GM23338 (cell line): ENCODE measurements around the gene CAMTA1. TPM values are rescaled to one million over a fixed set of nuclear protein-coding genes. Genes with fewer than 3 reads are reported as not detected.

Source experiments
- ATAC-seq: fragments of 200-7000 bp; cut with Tn5 transposase; 3 replicates; pipeline ENCODE4 v1.9.1; 2020
- DNase-seq: peaks from one replicate; pipeline ENCODE4 v3.0.0-alpha.2; 2015; ENCODE audit warnings: low spot score
- H2AFZ ChIP-seq: fragments of 200-600 bp; sonication (generic); 2 replicates; pipeline ENCODE4 v1.8.0; 2016; ENCODE audit warnings: antibody characterized with exemption, mild to moderate bottlenecking, moderate library complexity
- H3F3A ChIP-seq: fragments of 200-600 bp; sonication (generic); replicated peaks from 2 replicates; pipeline ENCODE4 v1.8.0; 2017; ENCODE audit warnings: antibody characterized with exemption, mixed run types, low read depth
- H3K27ac ChIP-seq: fragments of 200-600 bp; sonication (generic); 2 replicates; pipeline ENCODE4 v1.6.1; 2016; ENCODE audit warnings: low read depth
- H3K27me3 ChIP-seq: fragments of 200-600 bp; sonication (generic); 2 replicates; pipeline ENCODE4 v1.8.0; 2016; ENCODE audit warnings: mild to moderate bottlenecking, mixed run types, moderate library complexity; ENCODE audit not compliant: insufficient read depth
- H3K36me3 ChIP-seq: fragments of 200-600 bp; sonication (generic); 2 replicates; pipeline ENCODE4 v1.8.0; 2016; ENCODE audit warnings: mild to moderate bottlenecking; ENCODE audit not compliant: insufficient read depth
- H3K4me1 ChIP-seq: fragments of 200-600 bp; sonication (generic); 2 replicates; pipeline ENCODE4 v1.8.0; 2016; ENCODE audit warnings: mild to moderate bottlenecking, moderate library complexity; ENCODE audit not compliant: insufficient read depth
- H3K4me2 ChIP-seq: fragments of 200-600 bp; sonication (generic); 2 replicates; pipeline ENCODE4 v1.7.1; 2017; ENCODE audit warnings: mixed run types
- H3K4me3 ChIP-seq: fragments of 200-600 bp; sonication (generic); 2 replicates; pipeline ENCODE4 v1.6.1; 2016; ENCODE audit warnings: mixed run types
- H3K79me2 ChIP-seq: fragments of 200-600 bp; sonication (generic); replicated peaks from 2 replicates; pipeline ENCODE4 v1.8.0; 2017; ENCODE audit warnings: mild to moderate bottlenecking; ENCODE audit not compliant: insufficient read depth
- H3K9me2 ChIP-seq: fragments of 200-600 bp; sonication (generic); 2 replicates; pipeline ENCODE4 v1.8.0; 2017; ENCODE audit not compliant: insufficient read depth
- H4K20me1 ChIP-seq: fragments of 200-600 bp; sonication (generic); replicated peaks from 2 replicates; pipeline ENCODE4 v1.8.0; 2017; ENCODE audit warnings: mild to moderate bottlenecking; ENCODE audit not compliant: insufficient read depth
- H3K27ac Mint-ChIP-seq: 2 replicates; pipeline ENCODE4 v1.8.0; 2020; ENCODE audit warnings: inconsistent platforms, mild to moderate bottlenecking, moderate library complexity, mixed read lengths
- H3K27me3 Mint-ChIP-seq: 3 replicates; pipeline ENCODE4 v1.8.0; 2022; ENCODE audit warnings: low read depth, mild to moderate bottlenecking, moderate library complexity, mixed read lengths, inconsistent platforms; ENCODE audit not compliant: insufficient read depth, poor library complexity
- H3K36me3 Mint-ChIP-seq: 3 replicates; pipeline ENCODE4 v1.8.0; 2021; ENCODE audit warnings: low read depth, mild to moderate bottlenecking, inconsistent platforms, moderate library complexity, mixed read lengths
- H3K4me1 Mint-ChIP-seq: 3 replicates; pipeline ENCODE4 v1.8.0; 2020; ENCODE audit warnings: mild to moderate bottlenecking, inconsistent platforms, mixed read lengths
- H3K4me3 Mint-ChIP-seq: 3 replicates; pipeline ENCODE4 v1.8.0; 2021; ENCODE audit warnings: moderate library complexity, mild to moderate bottlenecking, inconsistent platforms, mixed read lengths
- H3K9me3 Mint-ChIP-seq: 3 replicates; pipeline ENCODE4 v1.8.0; 2020; ENCODE audit warnings: moderate library complexity, mild to moderate bottlenecking, inconsistent platforms, mixed read lengths
- CREB1 ChIP-seq: fragments of 250-450 bp; sonication (Bioruptor Pico); IDR thresholded peaks from 2 replicates; pipeline ENCODE4 v1.5.0; 2020; ENCODE audit warnings: low read depth, mild to moderate bottlenecking, moderate library complexity
- EZH2 ChIP-seq: fragments of 200-600 bp; sonication (generic); IDR thresholded peaks from one replicate; pipeline ENCODE4 v1.8.0; 2017; ENCODE audit warnings: antibody characterized with exemption, mild to moderate bottlenecking, low read depth; ENCODE audit not compliant: unreplicated experiment
- EZH2phosphoT487 ChIP-seq: fragments of 200-600 bp; sonication (generic); IDR thresholded peaks from one replicate; pipeline ENCODE4 v1.8.1; 2018; ENCODE audit warnings: antibody characterized with exemption; ENCODE audit not compliant: unreplicated experiment
- JUNB ChIP-seq: IDR thresholded peaks from one replicate; pipeline ENCODE4 v1.6.1; 2016; ENCODE audit warnings: antibody characterized with exemption; ENCODE audit not compliant: unreplicated experiment
- NANOG ChIP-seq: IDR thresholded peaks from 2 replicates; pipeline ENCODE4 v1.6.1; 2016; ENCODE audit warnings: antibody characterized with exemption, borderline replicate concordance
- POLR2AphosphoS5 ChIP-seq: IDR thresholded peaks from 2 replicates; pipeline ENCODE4 v1.6.1; 2016; ENCODE audit warnings: antibody characterized with exemption, low read depth
- STAT1 ChIP-seq: IDR thresholded peaks from one replicate; pipeline ENCODE4 v1.6.1; 2016; ENCODE audit warnings: antibody characterized with exemption; ENCODE audit not compliant: unreplicated experiment
- ZNF114 ChIP-seq: fragments of 250-450 bp; sonication (Bioruptor Pico); IDR thresholded peaks from 2 replicates; pipeline ENCODE4 v1.5.0; 2020; ENCODE audit warnings: mild to moderate bottlenecking, moderate library complexity
- ZNF331 ChIP-seq: fragments of 250-450 bp; sonication (Bioruptor Pico); IDR thresholded peaks from 2 replicates; pipeline ENCODE4 v1.5.0; 2020; ENCODE audit warnings: low read depth, mild to moderate bottlenecking, moderate library complexity
- polyA plus RNA-seq: library from polyadenylated mRNA; unstranded; fragments of >200 nt; fragmentation: Nextera tagmentation; extraction: Ambion mirVana; gene quantifications from 2 replicates; pipeline ENCODE4 v1.2.1, GENCODE V29; 2016
- total RNA-seq: library from RNA; depleted of rRNA; stranded (reverse); fragments of >200 nt; shearing (Covaris generic); gene quantifications from 2 replicates; pipeline ENCODE4 v1.2.3, GENCODE V29; 2014
- TF ChIP-seq, protein P1 (sequence below): IDR thresholded peaks from 2 replicates; pipeline ENCODE4 v1.6.1; 2016; ENCODE audit warnings: antibody characterized with exemption
- TF ChIP-seq, protein P2 (sequence below): fragments of 250-450 bp; sonication (Bioruptor Pico); IDR thresholded peaks from 2 replicates; pipeline ENCODE4 v1.5.0; 2020; ENCODE audit warnings: mild to moderate bottlenecking, moderate library complexity
- TF ChIP-seq, protein P3 (sequence below): IDR thresholded peaks from one replicate; pipeline ENCODE4 v1.6.1; 2018; ENCODE audit warnings: antibody characterized with exemption; ENCODE audit not compliant: unreplicated experiment
- TF ChIP-seq, protein P4 (sequence below), 2 experiments: fragments of 200-600 bp in 1 of 2; sonication (generic) in 1 of 2; conservative IDR thresholded peaks; 2 replicates each; pipeline versions ENCODE4 v1.5.1 to v1.6.1; 2016 to 2017; ENCODE audit warnings: antibody characterized with exemption in 2 of 2, low read depth in 2 of 2, mild to moderate bottlenecking in 2 of 2, moderate library complexity in 1 of 2

CAMTA1 gene
- total and polyA plus RNA-seq, 2 experiments from 2014 or later, result 115 to 519 TPM

DNA sequence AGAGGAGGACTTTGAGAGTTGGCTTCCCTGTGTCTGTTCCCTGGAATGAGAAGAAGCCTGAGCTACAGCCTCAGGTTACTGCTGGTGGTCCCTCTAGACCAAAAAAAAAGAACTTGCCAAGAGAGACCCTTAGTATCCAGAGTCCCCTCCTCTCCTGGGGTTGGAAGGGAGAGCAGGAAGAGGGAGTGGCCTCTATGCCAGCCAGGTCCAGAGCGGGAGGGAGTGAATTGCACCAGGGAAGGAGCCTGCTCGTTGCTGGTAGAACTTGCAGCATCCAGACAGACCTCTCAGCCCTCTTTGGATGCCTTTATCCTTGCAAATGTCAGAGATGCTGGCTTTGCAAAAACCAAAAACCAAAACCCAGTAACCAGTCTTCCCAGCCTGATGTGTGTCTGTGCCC is 494.5 kb downstream of the CAMTA1 start:
- Histone ChIP-seq H3F3A (no peaks in the 10 kb centered on the region), H3K4me1 (peaks cover 14% of the 10 kb centered on the region), H2AFZ (0 out of 2 replicates have a peak overlapping the region, but pooled peaks have one; percentile 38), H4K20me1 (no peaks in the 10 kb centered on the region), H3K9me2 (no peaks in the 10 kb centered on the region; the same call in 1 of the 2 replicates), H3K4me2 (peak overlapping the region; percentile 21; the same call in 1 of the 2 replicates), H3K27me3 (no peaks in the 10 kb centered on the region), H3K79me2 (no peaks in the 10 kb centered on the region), H3K36me3 (no peaks in the 10 kb centered on the region), H3K27ac (no peak overlapping the region), H3K4me3 (no peak overlapping the region)
- DNase-seq (no peak), ATAC-seq (peak; percentile 49)
- Mint-ChIP-seq H3K4me3 (no peak overlapping the region), H3K27ac (no peak overlapping the region), H3K9me3 (no peaks in the 10 kb centered on the region; the same call in 1 of the 3 replicates), H3K27me3 (peaks cover 6% of the 10 kb centered on the region), H3K4me1 (peaks cover 38% of the 10 kb centered on the region), H3K36me3 (no peaks in the 10 kb centered on the region)
- TF ChIP-seq, protein P1, sequence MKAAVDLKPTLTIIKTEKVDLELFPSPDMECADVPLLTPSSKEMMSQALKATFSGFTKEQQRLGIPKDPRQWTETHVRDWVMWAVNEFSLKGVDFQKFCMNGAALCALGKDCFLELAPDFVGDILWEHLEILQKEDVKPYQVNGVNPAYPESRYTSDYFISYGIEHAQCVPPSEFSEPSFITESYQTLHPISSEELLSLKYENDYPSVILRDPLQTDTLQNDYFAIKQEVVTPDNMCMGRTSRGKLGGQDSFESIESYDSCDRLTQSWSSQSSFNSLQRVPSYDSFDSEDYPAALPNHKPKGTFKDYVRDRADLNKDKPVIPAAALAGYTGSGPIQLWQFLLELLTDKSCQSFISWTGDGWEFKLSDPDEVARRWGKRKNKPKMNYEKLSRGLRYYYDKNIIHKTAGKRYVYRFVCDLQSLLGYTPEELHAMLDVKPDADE, result no peak
- TF ChIP-seq, protein P2, sequence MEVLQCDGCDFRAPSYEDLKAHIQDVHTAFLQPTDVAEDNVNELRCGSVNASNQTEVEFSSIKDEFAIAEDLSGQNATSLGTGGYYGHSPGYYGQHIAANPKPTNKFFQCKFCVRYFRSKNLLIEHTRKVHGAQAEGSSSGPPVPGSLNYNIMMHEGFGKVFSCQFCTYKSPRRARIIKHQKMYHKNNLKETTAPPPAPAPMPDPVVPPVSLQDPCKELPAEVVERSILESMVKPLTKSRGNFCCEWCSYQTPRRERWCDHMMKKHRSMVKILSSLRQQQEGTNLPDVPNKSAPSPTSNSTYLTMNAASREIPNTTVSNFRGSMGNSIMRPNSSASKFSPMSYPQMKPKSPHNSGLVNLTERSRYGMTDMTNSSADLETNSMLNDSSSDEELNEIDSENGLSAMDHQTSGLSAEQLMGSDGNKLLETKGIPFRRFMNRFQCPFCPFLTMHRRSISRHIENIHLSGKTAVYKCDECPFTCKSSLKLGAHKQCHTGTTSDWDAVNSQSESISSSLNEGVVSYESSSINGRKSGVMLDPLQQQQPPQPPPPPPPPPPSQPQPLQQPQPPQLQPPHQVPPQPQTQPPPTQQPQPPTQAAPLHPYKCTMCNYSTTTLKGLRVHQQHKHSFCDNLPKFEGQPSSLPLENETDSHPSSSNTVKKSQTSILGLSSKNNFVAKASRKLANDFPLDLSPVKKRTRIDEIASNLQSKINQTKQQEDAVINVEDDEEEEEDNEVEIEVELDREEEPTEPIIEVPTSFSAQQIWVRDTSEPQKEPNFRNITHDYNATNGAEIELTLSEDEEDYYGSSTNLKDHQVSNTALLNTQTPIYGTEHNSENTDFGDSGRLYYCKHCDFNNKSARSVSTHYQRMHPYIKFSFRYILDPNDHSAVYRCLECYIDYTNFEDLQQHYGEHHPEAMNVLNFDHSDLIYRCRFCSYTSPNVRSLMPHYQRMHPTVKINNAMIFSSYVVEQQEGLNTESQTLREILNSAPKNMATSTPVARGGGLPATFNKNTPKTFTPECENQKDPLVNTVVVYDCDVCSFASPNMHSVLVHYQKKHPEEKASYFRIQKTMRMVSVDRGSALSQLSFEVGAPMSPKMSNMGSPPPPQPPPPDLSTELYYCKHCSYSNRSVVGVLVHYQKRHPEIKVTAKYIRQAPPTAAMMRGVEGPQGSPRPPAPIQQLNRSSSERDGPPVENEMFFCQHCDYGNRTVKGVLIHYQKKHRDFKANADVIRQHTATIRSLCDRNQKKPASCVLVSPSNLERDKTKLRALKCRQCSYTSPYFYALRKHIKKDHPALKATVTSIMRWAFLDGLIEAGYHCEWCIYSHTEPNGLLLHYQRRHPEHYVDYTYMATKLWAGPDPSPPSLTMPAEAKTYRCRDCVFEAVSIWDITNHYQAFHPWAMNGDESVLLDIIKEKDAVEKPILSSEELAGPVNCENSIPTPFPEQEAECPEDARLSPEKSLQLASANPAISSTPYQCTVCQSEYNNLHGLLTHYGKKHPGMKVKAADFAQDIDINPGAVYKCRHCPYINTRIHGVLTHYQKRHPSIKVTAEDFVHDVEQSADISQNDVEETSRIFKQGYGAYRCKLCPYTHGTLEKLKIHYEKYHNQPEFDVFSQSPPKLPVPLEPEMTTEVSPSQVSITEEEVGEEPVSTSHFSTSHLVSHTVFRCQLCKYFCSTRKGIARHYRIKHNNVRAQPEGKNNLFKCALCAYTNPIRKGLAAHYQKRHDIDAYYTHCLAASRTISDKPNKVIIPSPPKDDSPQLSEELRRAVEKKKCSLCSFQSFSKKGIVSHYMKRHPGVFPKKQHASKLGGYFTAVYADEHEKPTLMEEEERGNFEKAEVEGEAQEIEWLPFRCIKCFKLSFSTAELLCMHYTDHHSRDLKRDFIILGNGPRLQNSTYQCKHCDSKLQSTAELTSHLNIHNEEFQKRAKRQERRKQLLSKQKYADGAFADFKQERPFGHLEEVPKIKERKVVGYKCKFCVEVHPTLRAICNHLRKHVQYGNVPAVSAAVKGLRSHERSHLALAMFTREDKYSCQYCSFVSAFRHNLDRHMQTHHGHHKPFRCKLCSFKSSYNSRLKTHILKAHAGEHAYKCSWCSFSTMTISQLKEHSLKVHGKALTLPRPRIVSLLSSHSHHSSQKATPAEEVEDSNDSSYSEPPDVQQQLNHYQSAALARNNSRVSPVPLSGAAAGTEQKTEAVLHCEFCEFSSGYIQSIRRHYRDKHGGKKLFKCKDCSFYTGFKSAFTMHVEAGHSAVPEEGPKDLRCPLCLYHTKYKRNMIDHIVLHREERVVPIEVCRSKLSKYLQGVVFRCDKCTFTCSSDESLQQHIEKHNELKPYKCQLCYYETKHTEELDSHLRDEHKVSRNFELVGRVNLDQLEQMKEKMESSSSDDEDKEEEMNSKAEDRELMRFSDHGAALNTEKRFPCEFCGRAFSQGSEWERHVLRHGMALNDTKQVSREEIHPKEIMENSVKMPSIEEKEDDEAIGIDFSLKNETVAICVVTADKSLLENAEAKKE, result no peak
- TF ChIP-seq EZH2phosphoT487 (no peak), CREB1 (CRISPR knock-in tag) (no peak), ZNF114 (CRISPR knock-in tag) (no peak), NANOG (no peak), STAT1 (no peak), ZNF331 (CRISPR knock-in tag) (no peak), JUNB (no peak), EZH2 (no peak), POLR2AphosphoS5 (no peak)
- TF ChIP-seq, protein P3, sequence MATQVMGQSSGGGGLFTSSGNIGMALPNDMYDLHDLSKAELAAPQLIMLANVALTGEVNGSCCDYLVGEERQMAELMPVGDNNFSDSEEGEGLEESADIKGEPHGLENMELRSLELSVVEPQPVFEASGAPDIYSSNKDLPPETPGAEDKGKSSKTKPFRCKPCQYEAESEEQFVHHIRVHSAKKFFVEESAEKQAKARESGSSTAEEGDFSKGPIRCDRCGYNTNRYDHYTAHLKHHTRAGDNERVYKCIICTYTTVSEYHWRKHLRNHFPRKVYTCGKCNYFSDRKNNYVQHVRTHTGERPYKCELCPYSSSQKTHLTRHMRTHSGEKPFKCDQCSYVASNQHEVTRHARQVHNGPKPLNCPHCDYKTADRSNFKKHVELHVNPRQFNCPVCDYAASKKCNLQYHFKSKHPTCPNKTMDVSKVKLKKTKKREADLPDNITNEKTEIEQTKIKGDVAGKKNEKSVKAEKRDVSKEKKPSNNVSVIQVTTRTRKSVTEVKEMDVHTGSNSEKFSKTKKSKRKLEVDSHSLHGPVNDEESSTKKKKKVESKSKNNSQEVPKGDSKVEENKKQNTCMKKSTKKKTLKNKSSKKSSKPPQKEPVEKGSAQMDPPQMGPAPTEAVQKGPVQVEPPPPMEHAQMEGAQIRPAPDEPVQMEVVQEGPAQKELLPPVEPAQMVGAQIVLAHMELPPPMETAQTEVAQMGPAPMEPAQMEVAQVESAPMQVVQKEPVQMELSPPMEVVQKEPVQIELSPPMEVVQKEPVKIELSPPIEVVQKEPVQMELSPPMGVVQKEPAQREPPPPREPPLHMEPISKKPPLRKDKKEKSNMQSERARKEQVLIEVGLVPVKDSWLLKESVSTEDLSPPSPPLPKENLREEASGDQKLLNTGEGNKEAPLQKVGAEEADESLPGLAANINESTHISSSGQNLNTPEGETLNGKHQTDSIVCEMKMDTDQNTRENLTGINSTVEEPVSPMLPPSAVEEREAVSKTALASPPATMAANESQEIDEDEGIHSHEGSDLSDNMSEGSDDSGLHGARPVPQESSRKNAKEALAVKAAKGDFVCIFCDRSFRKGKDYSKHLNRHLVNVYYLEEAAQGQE, result no peak
- TF ChIP-seq, protein P4, sequence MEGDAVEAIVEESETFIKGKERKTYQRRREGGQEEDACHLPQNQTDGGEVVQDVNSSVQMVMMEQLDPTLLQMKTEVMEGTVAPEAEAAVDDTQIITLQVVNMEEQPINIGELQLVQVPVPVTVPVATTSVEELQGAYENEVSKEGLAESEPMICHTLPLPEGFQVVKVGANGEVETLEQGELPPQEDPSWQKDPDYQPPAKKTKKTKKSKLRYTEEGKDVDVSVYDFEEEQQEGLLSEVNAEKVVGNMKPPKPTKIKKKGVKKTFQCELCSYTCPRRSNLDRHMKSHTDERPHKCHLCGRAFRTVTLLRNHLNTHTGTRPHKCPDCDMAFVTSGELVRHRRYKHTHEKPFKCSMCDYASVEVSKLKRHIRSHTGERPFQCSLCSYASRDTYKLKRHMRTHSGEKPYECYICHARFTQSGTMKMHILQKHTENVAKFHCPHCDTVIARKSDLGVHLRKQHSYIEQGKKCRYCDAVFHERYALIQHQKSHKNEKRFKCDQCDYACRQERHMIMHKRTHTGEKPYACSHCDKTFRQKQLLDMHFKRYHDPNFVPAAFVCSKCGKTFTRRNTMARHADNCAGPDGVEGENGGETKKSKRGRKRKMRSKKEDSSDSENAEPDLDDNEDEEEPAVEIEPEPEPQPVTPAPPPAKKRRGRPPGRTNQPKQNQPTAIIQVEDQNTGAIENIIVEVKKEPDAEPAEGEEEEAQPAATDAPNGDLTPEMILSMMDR (conservative IDR thresholded peaks at IDR 0.05; ENCODE audit: low read depth in 2 of 2), result no peak
